Kasumi-1 (cell line): ENCODE data around the gene FAM9C.
"Not testable (repeated sequence)": the region's sequence is repeated elsewhere in the genome, so short reads cannot be mapped to it uniquely, and the experiment has no call there.

Source experiments
- DNase-seq, 2 experiments: peaks; one replicate each; lab custom pipeline; 2025; lab: John Stamatoyannopoulos, UW

Gene FAM9C

DNA sequence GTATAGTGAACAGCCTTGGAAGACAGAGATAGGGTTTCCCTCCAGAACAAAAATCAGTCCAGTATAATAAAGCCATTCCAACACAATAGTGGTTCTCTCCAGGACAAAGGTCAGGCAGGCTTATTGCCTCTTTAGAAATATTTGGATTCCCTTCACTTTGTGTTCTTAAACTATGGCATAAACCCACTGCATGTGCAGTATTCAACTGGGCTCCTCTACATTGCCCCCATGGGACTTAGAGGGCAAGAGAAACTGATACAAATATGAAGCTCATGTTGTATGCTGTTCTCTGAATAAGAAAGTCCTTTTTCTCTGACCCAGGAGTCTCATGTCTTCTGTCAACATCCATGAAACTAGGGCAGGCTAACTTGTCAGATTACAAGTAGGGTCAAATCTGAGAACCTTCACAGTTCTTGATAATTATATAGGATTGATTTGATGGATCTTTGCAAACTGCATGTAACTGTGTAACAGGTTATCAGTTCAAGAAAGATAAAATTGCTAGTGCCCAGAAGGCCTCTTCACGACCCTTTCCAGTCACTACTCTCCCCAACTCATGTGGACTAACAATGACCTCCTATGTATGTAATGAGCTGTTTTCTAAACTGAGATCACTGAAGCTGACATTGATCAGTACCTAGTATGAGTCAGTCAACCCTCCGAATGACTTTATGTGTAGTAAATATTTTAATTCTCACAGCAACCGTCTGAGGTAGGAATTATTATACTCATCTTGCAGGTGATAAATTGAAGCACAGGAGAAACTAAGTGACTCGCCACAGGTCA lies 31.9 kb upstream of the FAM9C start:
- no peak for DNase-seq

DNA sequence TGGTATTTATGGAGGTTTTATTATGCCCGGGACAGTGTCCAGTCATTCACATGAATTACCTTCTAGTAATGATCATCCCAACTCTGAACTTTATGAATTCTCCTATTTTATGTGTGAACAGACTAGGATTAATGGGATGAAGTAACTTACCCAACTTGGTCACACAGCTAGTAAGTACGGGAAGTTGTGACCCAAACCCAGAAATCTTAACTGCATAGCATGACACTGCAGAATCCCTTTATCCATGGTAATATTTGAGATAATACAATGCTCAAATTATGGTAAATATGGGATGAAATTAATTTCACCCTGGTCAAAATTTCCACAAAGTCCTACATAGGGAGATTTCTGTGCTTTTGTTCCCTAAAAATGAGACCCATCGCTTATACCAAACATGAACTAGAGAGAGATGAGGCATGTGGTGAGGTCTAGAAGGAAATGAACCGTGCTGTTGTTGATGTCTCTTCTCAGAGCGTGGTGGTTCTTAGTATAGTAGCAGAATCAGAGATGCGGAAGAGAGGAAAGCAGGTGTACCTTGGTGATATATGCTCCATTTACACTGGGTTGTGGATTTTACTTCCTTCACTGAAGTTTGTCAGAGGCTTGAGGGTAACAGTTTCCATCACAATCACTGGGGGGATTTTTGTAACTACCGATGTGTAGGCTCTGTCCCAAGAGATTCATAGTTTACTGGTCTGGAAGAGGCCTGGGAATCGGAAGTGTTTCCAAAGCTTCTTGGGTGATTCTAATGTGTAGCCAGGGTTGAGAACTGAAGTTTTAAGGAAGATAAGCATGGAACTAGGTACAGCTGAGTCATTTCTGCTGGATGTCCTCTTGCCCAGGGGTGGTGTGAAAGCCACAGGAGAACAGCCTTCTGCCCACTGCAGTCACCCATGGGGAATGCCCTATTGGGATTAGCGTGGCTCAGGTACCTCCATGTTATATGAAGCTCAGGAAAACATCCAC lies 30.2 kb upstream of the FAM9C start:
- DNase-seq, result no peak

DNA sequence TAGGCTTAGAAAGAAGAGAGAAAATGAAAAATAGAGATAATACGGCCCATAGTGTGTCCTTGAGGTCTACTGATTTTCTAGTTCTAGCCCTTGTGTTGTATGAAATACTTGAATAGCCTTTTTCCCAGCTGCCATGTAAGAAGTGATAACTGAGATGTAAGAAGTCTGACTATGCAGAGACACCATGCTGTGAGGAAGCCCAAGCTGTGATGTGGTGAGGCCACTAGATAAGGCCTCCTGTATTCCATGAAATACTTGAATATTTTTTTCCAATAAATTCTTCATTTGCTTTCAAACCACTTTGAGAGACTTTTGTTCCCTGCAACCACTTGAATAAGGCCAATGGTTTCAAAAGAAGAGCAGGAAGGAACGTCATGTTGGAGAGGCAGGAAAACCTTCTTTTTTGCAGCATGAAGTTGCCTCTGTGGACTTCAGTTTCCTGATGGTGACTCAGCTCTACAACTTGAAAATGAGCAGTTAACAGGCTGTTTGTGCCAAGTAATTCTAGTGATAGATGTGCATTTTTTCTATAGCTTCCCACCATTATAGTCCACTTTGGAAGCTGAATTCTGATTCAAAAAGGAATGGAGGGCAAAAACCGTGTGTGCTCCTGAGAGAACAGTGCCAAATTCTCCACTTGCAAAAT lies 25.5 kb upstream of the FAM9C start:
- DNase-seq, result no peak

DNA sequence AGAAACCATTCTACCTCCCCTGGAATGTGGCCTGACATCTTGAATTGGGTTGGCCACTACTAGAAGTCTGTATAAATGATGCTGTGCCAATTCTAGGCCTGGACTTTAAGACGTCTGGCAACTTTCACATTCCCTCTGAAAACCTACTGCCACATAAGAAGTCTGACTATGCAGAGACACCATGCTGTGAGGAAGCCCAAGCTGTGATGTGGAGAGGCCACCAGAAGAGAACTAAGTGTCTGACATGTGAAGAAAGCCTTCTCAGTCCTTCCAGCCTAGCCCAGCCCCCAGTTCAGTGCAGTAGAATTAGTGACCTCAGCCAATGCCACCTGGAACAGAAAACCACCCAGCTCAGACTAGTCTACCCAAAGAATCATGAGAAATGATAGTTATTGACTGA lies 24.2 kb upstream of the FAM9C start:
- no peak for DNase-seq

DNA sequence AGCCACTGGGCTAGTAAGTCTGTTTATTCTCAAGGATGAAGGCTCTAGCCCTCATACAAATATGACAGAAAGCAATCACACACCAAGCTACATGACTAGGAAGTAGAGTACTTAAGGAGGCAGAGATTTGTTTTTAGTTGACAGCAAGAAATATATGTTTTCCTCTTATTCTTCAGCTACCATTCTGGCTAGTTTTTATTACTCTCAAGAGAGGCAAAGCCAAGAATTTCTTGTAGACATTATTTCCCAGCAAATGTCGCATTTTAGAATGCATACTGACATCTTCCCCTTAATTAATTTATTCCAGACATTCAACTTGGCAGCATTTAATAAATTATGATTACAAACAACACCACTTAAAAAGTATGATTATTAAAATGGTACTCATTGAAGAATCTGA lies 23.4 kb upstream of the FAM9C start:
- DNase-seq, result no peak

DNA sequence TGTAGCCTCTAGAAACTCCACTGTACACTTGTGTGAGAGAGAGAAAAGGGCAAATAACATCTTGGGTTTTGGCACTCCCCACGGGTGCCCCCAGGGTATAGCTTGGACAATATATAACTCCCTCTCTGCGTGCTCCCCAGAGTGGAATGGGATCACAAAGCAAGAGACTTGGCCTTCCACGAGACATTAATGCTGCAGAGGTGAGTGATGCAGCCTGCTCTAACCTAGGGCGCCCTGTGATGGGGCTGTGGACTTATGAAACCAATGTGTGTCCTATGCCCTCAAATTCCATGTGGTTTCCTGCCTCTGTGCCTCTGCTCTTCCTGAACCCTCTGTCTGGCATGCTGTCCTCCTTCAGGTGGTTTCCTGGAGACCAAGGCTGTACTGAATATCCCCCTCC lies 22.0 kb upstream of the FAM9C start:
- DNase-seq, result peak in 1 of 2 experiments; percentile 3

DNA sequence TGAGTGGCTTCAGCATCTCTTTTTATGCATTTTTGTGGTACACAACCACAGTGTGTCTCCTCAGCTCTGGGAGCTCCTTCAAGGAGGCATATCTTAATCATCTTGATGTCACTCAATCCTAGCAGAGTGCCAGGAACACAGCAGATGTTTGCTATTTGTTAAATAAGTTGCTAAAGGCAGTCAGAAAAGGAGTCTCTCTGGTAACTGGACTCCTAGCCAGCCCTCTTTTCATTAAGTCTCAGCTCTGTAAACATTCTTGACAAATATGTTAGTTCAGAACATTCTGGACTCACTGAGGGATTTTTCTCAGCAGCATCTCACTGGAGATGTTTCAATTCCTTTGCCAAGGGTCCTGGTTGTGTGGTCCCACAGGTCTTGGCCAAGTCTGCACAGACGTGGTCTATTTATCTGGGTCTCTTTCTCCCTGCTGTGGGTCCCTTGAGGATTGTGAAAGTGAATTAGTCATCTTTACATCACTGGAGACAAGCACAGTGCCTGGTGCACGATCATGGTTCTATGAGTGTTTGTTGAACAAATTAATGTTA lies 20.3 kb upstream of the FAM9C start:
- DNase-seq, result no peak

DNA sequence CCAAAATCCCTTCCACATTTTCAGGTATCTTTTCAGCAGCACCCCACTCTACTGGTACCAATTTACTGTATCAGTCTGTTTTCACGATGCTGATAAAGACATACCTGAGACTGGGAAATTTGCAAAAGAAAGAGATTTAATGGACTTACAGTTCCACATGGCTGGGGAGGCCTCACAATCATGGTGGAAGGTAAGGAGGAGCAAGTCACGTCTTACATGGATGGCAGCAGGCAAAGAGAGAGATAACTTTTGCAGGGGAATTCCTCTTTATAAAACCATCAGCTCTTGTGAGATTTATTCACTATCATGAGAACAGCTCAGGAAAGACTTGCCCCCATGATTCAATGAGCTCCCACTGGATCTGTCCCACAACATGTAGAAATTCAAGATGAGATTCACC lies 18.7 kb upstream of the FAM9C start:
- DNase-seq, result not testable (repeated sequence)

DNA sequence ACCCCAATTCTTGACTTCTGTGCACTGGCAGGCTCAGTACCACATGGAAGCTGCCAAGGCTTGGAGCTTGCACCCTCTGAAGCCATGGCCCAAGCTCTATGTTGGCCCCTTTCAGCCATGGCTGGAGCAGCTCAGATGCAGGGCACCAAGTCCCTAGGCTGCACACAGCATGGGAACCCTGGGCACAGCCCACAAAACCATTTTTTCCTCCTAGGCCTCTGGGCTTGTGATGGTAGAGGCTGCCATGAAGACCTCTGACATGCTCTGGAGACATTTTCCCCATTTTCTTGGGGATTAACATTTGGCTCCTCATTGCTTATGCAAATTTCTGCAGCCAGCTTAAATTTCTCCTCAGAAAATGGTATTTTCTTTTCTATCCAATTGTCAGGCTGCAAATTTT lies 17.9 kb upstream of the FAM9C start:
- DNase-seq, result not testable (repeated sequence)

DNA sequence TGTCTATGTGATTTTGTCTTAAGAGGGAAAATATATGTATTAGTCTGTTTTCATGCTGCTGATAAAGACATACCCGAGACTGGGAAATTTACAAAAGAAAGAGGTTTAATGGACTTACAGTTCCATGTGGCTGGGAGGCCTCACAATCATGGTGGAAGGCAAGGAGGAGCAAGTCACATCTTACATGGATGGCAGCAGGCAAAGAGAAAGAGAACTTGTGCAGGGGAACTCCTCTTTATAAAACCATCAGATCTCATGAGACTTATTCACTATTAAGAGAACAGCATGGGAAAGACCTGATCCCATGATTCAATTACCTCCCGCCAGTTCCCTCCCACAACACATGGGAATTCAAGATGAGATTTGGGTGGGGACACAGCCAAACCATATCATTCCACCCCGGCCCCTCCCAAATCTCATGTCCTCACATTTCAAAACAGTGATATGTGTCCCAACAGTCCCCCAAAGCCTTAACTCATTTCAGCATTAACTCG lies 16.8 kb upstream of the FAM9C start:
- DNase-seq, result not testable (repeated sequence)

DNA sequence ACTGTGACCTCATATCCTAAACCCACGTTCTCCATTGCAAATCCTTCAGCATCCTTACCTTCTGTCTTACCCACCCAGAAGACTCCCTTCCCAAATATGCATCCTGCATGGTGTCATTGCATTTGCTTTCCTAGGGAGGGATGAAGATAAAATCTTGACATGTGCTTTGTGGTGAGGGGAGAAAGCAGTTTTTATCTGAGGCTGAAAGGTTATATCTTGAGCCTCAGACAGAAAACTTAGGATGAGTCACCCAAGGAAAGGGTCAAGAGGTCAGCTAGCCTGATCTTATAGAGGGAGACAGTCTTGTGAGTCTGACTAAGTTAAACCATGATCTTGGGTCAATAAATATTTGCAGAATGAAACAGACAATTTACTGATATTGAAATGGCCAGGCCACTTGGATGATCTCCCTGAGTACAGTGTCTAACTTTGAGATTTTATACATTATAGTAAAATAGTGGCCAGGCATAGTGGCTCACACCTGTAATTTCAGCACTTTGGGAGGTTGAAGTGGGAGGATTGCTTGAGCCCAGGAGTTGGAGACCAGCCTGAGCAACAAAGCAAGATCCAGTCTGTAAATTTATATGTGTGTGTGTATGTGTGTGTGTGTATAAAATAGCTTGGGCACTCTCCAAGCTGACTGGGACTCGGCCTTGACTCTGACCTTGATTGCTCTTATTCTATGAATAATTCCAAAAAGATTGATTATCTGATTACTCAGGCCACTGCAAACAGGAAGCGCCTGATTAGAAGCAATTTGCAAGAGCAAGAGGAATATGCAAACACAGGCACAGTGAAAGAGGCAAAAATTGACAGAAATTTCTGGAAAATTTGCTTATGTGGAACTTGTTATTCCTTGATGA lies 15.4 kb upstream of the FAM9C start:
- no peak for DNase-seq

DNA sequence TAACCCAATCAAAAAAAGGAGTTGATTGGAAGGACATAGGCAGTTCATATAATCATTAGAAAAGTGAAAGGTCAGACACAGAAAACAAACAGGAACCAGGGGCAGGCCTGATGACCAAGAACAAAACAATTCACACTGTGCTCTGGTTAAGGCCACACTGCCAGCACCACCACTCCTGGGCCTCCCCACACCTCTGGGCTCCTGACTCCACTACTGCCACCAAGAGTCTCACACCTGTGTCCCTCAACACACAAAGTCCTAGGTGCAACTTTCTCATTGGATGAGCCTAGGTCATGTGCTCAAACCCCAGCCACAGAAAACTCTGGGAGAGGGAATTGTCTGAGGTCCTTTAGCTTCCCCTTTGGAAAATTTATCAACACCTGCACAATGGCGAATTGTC lies 11.1 kb upstream of the FAM9C start:
- no peak for DNase-seq

DNA sequence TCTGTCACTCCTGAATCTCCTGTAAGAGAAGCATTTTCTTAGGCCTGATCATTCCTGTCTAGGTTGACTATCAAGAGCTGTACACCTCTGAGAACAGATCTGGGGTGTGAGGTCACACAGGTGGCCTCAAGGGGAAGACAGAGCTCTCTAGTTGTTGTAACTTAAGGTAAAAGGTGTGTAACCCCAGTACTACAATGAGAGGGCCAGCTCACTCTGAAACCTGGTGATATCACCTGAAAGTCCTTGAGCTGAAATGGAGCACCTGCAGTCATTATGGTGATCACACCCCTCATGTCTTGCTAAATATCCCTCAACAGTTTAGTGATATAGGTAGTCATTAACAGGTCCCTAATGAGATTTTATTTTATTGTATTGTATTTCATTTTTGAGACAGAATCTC lies 8.8 kb upstream of the FAM9C start:
- no peak for DNase-seq

DNA sequence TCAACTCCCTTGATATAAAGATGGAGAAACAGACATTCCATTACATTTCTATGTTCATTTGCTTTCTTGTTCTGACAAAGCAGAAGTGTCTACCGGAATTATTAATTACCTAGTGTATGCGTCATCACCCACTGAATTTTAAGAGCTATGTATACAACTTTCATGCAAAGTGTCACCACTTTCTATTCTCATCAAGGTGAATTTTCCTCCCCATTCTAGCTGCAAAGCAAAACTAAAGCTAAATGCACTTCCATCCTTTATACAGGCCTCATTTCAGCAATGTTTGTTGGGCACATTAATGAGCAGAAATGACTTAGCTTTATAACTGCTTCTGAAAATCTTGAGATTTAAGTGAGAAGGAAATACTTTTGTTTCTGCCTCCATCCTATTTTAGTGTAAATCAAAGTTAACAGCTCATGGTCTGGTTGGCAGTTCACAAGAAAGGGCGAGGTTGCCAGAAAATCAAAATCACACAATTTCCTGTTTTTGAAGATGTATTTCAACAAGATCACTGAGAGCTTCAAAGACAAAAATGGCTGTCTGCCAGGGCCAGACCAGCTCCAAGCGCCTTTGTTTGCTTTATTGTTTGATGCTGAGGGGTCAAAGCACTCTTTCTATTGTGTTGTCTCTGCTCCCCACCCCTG lies 7.2 kb upstream of the FAM9C start:
- no peak for DNase-seq

DNA sequence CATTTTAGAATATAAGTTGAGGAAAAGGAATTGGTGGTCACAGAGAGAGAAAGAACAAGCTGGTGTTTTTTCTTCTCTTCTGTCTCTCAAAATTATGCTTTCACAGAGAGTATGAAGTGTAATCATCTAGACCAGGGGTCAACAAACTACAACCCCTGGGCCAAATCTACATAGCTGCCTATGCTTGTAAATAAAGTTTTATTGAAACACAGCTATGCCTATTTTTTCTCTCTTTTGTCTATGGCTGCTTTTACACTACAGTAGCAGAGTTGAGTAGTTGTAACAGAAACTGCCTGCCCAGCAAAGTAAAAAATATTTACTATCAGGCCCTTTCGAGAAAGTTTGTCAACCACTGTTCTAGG lies 6.7 kb upstream of the FAM9C start:
- DNase-seq, result no peak

DNA sequence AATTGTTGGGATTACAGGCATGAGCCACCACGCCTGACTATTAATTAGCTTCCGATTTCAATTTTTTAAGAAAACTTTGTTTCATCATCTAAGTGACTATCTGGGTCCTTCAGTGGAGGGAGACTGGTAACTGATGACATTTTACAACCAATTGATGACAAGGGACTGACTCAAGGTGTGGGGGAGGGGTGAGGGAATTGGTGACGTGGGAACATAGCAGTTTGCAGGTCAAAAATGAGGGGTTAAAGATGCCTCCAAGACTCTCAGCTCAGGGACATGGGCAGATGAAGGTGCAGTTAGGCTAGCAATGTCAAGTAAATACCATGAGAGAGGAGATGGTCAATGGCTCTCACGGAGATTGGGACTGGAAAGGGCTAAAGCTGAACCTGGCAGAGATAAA lies 5.7 kb upstream of the FAM9C start:
- DNase-seq, result no peak

DNA sequence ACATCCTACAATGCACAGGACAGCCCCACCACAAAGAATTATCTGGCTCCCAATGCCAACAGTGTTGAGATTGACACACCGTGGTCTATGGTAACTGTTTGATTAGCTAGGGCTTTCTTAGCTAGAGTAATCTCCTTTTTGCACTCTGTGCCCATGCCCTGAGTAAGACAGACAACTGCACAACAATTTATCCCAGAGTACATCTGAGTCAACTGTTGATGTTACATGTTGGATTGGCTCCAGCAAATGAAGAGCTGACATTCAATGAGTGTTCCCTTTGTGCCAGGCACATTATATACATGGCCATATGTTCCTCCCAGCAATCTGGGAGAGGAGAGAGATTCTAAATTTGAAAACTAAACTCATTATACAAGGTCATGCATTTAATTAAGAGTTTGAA lies 3.9 kb upstream of the FAM9C start:
- DNase-seq, result no peak

DNA sequence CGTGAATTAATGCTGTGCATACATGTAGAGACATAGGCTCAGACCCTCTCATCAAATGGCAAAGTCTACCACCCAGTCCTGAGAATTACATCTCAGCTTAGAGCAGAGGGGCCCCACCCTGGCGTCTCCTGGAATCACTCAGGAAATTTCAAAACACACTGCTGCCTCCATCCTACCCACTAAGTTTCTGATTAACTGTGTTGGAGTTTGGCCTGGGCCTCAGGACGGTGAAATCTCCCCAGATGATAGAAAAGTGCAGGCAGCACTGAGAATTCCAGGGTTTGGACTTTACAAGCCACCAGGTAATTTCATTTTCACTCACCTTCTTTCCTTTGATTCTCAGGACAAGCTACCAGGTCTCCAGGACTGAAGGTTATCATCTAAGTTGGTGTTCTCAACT lies 3.3 kb upstream of the FAM9C start:
- DNase-seq, result no peak

DNA sequence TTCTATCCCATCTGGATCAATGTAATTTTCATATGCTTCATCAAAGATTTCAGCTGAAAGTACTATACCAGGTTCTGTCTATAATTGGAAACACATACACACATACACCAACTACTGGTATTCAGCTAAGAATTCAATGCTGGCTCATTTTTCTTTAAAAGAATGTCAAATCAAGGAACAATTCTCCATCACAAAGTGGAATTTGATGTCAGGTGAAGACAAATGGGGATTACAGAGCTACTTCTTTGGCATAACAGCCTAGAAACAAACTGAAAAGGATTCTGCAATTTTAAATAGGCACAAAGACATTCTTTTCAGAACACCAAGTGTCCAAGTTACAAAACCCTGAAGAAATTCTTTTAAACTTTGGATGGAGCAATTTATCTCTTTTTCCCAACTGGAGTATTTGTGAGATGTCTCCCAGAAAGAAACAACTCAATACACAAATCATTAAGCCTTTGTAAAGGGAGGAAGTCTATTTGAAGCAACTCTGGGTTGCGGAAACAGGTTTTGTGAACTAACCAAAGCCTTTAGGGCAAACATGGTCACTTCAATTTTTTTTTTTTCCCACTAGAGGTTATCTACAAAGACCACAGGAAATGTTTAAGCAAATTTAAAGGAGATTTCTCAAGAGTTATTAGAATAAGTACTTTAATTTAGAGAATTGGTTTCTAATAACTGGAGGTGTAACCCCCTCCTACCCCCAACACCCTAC lies 1.9 kb upstream of the FAM9C start:
- no peak for DNase-seq

DNA sequence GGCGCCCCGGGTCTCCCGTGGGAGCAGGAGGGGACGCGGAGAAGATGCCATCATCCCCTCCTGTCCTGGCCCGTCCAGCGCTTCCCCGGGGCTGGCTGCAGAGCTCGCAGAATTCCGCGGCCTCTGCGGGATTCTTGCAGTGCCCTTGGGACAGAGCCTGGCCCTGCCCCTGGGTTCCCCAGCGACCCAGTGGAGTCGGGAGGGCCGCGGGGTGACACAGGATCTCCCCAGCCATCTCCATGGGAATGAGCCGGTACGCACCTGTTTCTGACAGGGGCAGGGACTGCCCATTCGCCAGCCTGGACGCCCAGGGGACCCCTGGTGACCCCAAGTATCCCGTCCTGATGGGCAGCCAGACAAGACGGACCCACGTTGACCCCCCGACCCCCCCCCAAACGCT lies 482 bp downstream of the FAM9C start:
- no peak for DNase-seq
